ENCODE data around the gene C1orf50.

The C1orf50 gene

DNA sequence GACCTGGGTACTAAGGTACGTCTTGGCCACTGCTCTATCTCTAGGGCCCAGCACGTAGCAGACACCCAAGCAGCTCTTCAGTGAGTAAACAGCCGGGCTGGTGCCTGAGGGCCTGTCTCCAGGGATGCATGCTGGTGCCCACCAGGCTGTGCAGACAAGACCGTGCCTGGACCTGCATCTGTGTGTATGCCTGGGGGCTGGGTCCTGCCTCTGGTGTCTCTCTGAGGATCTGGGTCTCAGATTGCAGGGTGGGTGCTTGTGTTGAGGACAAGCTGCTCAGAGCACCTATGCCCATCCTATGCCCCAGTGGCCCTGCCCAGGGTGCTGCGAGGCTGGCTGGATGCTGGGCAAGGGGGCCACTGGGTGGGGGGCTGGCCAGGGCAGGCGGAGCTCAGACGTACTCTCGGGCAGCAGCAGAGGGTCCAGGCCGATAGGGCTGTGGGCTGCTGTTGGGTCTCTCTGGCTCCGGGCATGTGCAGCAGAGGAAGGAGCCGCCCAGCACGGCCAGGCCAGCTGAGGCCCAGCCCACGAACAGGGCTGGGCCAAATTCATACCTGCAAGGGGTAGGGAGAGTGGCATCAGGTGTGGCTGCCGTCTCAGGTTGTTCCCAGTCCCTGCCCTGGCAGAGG is 31.5 kb upstream of the C1orf50 start:
- DNase-seq (ENCODE audit: low spot score): no peak
- in situ Hi-C loops (cut with MboI; ENCODE audit: low pct_unique_long_range_greater_than_20kb, low sequenced_read_pairs, unreplicated experiment): loop anchor here (25.0 kb wide), 1 partner anchor 398 kb away; the partner anchor contains the start of gene FOXJ3
- no peak for TF ChIP-seq CTCF (IDR thresholded peaks at IDR 0.05; ENCODE audit: extremely low read depth, insufficient read depth, missing control alignments)

- in situ Hi-C loops (cut with MboI; ENCODE audit: low pct_unique_long_range_greater_than_20kb, low sequenced_read_pairs, unreplicated experiment): loop anchor here (25.0 kb wide), 1 partner anchor 399 kb away; the partner anchor contains the start of gene FOXJ3
- no peak for DNase-seq (ENCODE audit: low spot score)
- TF ChIP-seq CTCF (IDR thresholded peaks at IDR 0.05; ENCODE audit: extremely low read depth, insufficient read depth, missing control alignments): peak; percentile 29
Measured at GRCh38 chr1:42736152-42736551, 30.9 kb upstream of the C1orf50 start.

- in situ Hi-C loops (cut with MboI; ENCODE audit: low pct_unique_long_range_greater_than_20kb, low sequenced_read_pairs, unreplicated experiment): loop anchor here (25.0 kb wide), 1 partner anchor 399 kb away; the partner anchor contains the start of gene FOXJ3
- no peak for DNase-seq (ENCODE audit: low spot score)
- TF ChIP-seq CTCF (IDR thresholded peaks at IDR 0.05; ENCODE audit: extremely low read depth, insufficient read depth, missing control alignments): no peak
Measured at GRCh38 chr1:42736571-42737200, 30.4 kb upstream of the C1orf50 start.

DNA sequence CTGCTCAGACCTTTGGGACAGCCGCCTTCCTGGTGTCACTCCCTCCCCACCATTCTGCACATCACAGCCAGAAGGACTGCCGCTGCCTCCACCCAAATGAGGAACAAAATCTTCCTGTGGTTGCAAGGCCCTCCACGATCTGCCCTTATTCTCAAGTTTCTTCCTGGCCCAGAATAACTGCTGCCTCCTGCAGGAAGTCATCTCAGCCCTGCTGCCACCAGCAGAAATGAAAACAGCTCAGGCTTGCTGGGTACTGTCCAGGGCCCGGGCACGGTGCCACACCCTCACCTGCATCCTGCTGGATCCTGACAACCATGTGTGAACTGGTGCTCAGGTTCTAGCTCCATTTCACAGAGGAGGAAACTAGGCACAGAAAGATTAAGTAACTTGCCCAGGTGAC is 29.8 kb upstream of the C1orf50 start:
- peak; percentile 15 for TF ChIP-seq CTCF (IDR thresholded peaks at IDR 0.05; ENCODE audit: extremely low read depth, insufficient read depth, missing control alignments)
- in situ Hi-C loops (cut with MboI; ENCODE audit: low pct_unique_long_range_greater_than_20kb, low sequenced_read_pairs, unreplicated experiment): loop anchor here (25.0 kb wide), 1 partner anchor 400 kb away; the partner anchor contains the start of gene FOXJ3
- peak; percentile 59 for DNase-seq (ENCODE audit: low spot score)

- in situ Hi-C loops (cut with MboI; ENCODE audit: low pct_unique_long_range_greater_than_20kb, low sequenced_read_pairs, unreplicated experiment): loop anchor here (25.0 kb wide), 1 partner anchor 401 kb away; the partner anchor contains the start of gene FOXJ3
Measured at GRCh38 chr1:42737986-42738677, 28.9 kb upstream of the C1orf50 start.

More at GRCh38 chr1:42737986-42738677, 28.9 kb upstream of the C1orf50 start:
- DNase-seq (ENCODE audit: low spot score): no peak
- TF ChIP-seq CTCF (IDR thresholded peaks at IDR 0.05; ENCODE audit: extremely low read depth, insufficient read depth, missing control alignments): no peak

Measured in GM13977 (cell line).